HepG2 (cell line): Measurements from ENCODE around the gene KBTBD13. TPM values are rescaled to one million over a fixed set of nuclear protein-coding genes. Genes with fewer than 3 reads are reported as not detected.

Experiments used
- ERF ChIP-seq: IDR thresholded peaks from 2 replicates; pipeline ENCODE4 v1.6.1; 2018; ENCODE audit warnings: missing biosample characterization, missing genetic modification reagents
- MAFK ChIP-seq, 2 experiments: IDR thresholded peaks in 1 of 2; conservative IDR thresholded peaks in 1 of 2; 2 replicates each; pipeline ENCODE4 v1.6.1; 2011; ENCODE audit warnings: improper control_type of control experiment in 2 of 2, low read length in 2 of 2
- MXD1 ChIP-seq: sonication (generic); formaldehyde crosslinking; IDR thresholded peaks from 2 replicates; pipeline ENCODE4 v1.4.0; 2020; ENCODE audit warnings: mild to moderate bottlenecking, missing genetic modification reagents
- NFIB ChIP-seq: sonication (generic); formaldehyde crosslinking; IDR thresholded peaks from 2 replicates; pipeline ENCODE4 v1.9.0; 2021; ENCODE audit warnings: missing genetic modification reagents, mild to moderate bottlenecking, borderline replicate concordance
- ZBTB1 ChIP-seq: sonication (generic); formaldehyde crosslinking; IDR thresholded peaks from 2 replicates; pipeline ENCODE4 v1.4.0; 2020; ENCODE audit warnings: missing genetic modification reagents, borderline replicate concordance
- ZKSCAN1 ChIP-seq: fragments of 150-350 bp; IDR thresholded peaks from 2 replicates; pipeline ENCODE4 v1.6.1; 2014; ENCODE audit warnings: low read length
- ZMYM3 ChIP-seq: sonication (generic); formaldehyde crosslinking; IDR thresholded peaks from 2 replicates; pipeline ENCODE4 v1.5.1; 2020; ENCODE audit warnings: mild to moderate bottlenecking, missing genetic modification reagents
- ZNF10 ChIP-seq: sonication (generic); formaldehyde crosslinking; IDR thresholded peaks from 2 replicates; pipeline ENCODE4 v1.4.0; 2020; ENCODE audit warnings: mild to moderate bottlenecking, low read depth, missing genetic modification reagents, borderline replicate concordance
- ZNF317 ChIP-seq: sonication (generic); formaldehyde crosslinking; IDR thresholded peaks from 2 replicates; pipeline ENCODE4 v1.5.0; 2020; ENCODE audit warnings: mild to moderate bottlenecking, missing genetic modification reagents
- ZNF34 ChIP-seq: sonication (generic); formaldehyde crosslinking; IDR thresholded peaks from 2 replicates; pipeline ENCODE4 v1.4.0; 2020; ENCODE audit warnings: mild to moderate bottlenecking, missing genetic modification reagents, borderline replicate concordance
- ZNF407 ChIP-seq: sonication (generic); formaldehyde crosslinking; IDR thresholded peaks from one replicate; pipeline ENCODE4 v1.5.1; 2020; ENCODE audit warnings: mild to moderate bottlenecking, missing genetic modification reagents; ENCODE audit errors: not compliant biosample characterization
- ZNF616 ChIP-seq: sonication (generic); formaldehyde crosslinking; IDR thresholded peaks from 2 replicates; pipeline ENCODE4 v1.5.0; 2020; ENCODE audit warnings: low read depth, mild to moderate bottlenecking, missing genetic modification reagents
- ZNF775 ChIP-seq: sonication (generic); formaldehyde crosslinking; IDR thresholded peaks from 2 replicates; pipeline ENCODE4 v1.4.0; 2020; ENCODE audit warnings: missing genetic modification reagents, mild to moderate bottlenecking, moderate library complexity, borderline replicate concordance
- ZNF879 ChIP-seq: sonication (generic); formaldehyde crosslinking; IDR thresholded peaks from 2 replicates; pipeline ENCODE4 v1.8.1; 2023; ENCODE audit warnings: missing genetic modification reagents
- ZUFSP ChIP-seq: sonication (generic); formaldehyde crosslinking; IDR thresholded peaks from 2 replicates; pipeline ENCODE4 v1.9.0; 2021; ENCODE audit warnings: missing genetic modification reagents, mild to moderate bottlenecking, borderline replicate concordance
- polyA plus RNA-seq, 8 experiments: library from polyadenylated mRNA; depleted of rRNA in 3 of 8; stranded (reverse) in 7 of 8; unstranded in 1 of 8; fragments of >200 nt; fragmentation: Illumina TruSeq in 4 of 8; extraction: Trizol in 4 of 8; gene quantifications; 2 replicates each; pipeline versions ENCODE4 v1.2.1 to v1.2.3, GENCODE V29; 2011 to 2016; ENCODE audit warnings: low read depth in 4 of 8, missing spikeins in 1 of 8, mixed read lengths in 1 of 8; ENCODE audit not compliant: insufficient read depth in 1 of 8
- total RNA-seq, 5 experiments: library from RNA; depleted of rRNA; stranded (reverse); fragments of >200 nt; fragmentation: Illumina TruSeq; extraction: Trizol; gene quantifications; 2 replicates each; pipeline ENCODE4 v1.2.3, GENCODE V29; 2016; ENCODE audit warnings: low read depth in 1 of 5

The KBTBD13 gene
- total and polyA plus RNA-seq, 2 of the 13 experiments (the other 11 are each of a cell fraction or from before 2014, with no cell fraction given), result not detected

- TF ChIP-seq ZNF407 (CRISPR knock-in tag), result no peak
- no peak for TF ChIP-seq MXD1 (CRISPR knock-in tag)
- TF ChIP-seq ZNF10 (CRISPR knock-in tag), result no peak
- no peak for TF ChIP-seq ZNF34
- TF ChIP-seq ZNF879, result no peak
- no peak for TF ChIP-seq MAFK (conservative IDR thresholded peaks at IDR 0.05 in 1 of 2, IDR thresholded peaks at IDR 0.05 in 1 of 2; ENCODE audit: low read length in 2 of 2)
- TF ChIP-seq ZBTB1 (CRISPR knock-in tag), result no peak
- TF ChIP-seq ERF (CRISPR knock-in tag), result peak; percentile 89; the same call in 1 of the 2 replicates
- TF ChIP-seq NFIB (CRISPR knock-in tag), result no peak
- TF ChIP-seq ZNF317 (CRISPR knock-in tag), result no peak
- TF ChIP-seq ZNF775 (CRISPR knock-in tag), result no peak
- TF ChIP-seq ZMYM3 (CRISPR knock-in tag), result peak; percentile 43; the same call in 1 of the 2 replicates
- TF ChIP-seq ZNF616 (CRISPR knock-in tag), result 0 out of 2 replicates have a peak, but pooled peaks have one; percentile 54
- TF ChIP-seq ZKSCAN1, result no peak
- no peak for TF ChIP-seq ZUFSP (CRISPR knock-in tag)
Measured at GRCh38 chr15:65032801-65033537, 43.6 kb upstream of the KBTBD13 start (continued).
